Neuronal stem cell (in vitro differentiated cells): ENCODE data around the gene RTL1.

Experiments used
- DNase-seq: peaks from one replicate; pipeline ENCODE4 v3.0.0-alpha.2; 2013; ENCODE audit warnings: low spot score
- H2AFZ ChIP-seq: one replicate; pipeline ENCODE4 v1.6.1; 2013; ENCODE audit warnings: mild to moderate bottlenecking, low read length, inconsistent platforms
- H2AK5ac ChIP-seq: 2 replicates; pipeline ENCODE4 v1.6.1; 2013; ENCODE audit warnings: low read depth, mild to moderate bottlenecking, inconsistent platforms, low read length, moderate library complexity, mixed read lengths
- H2BK120ac ChIP-seq: 2 replicates; pipeline ENCODE4 v1.6.1; 2013; ENCODE audit warnings: low read depth, mild to moderate bottlenecking, inconsistent platforms, low read length, moderate library complexity, mixed read lengths
- H2BK12ac ChIP-seq: one replicate; pipeline ENCODE4 v1.6.1; 2013; ENCODE audit warnings: low read length, inconsistent platforms
- H2BK15ac ChIP-seq: 2 replicates; pipeline ENCODE4 v1.6.1; 2013; ENCODE audit warnings: mild to moderate bottlenecking, low read length, inconsistent platforms, mixed read lengths
- H2BK5ac ChIP-seq: one replicate; pipeline ENCODE4 v1.6.1; 2013; ENCODE audit warnings: inconsistent platforms, mild to moderate bottlenecking, low read length, moderate library complexity
- H3K14ac ChIP-seq: one replicate; pipeline ENCODE4 v1.6.1; 2013; ENCODE audit warnings: low read length, inconsistent platforms
- H3K18ac ChIP-seq: 2 replicates; pipeline ENCODE4 v1.6.1; 2013; ENCODE audit warnings: low read length, inconsistent platforms
- H3K23ac ChIP-seq: 2 replicates; pipeline ENCODE4 v1.6.1; 2013; ENCODE audit warnings: low read depth, mild to moderate bottlenecking, mixed read lengths, low read length, inconsistent platforms; ENCODE audit not compliant: poor library complexity
- H3K27ac ChIP-seq: replicated peaks from 3 replicates; pipeline ENCODE4 v1.5.1; 2013; ENCODE audit warnings: low read length, inconsistent platforms
- H3K27me3 ChIP-seq, 3 experiments: 2 replicates each; pipeline ENCODE4 v1.6.1; 2013; ENCODE audit warnings: low read length in 3 of 3, mild to moderate bottlenecking in 2 of 3, inconsistent platforms in 1 of 3, low read depth in 1 of 3, mixed read lengths in 1 of 3, moderate library complexity in 1 of 3; ENCODE audit not compliant: control insufficient read depth in 3 of 3, insufficient read depth in 3 of 3
- H3K36me3 ChIP-seq, 2 donors: replicated peaks in 1 of 2; 2 replicates each; pipeline ENCODE4 v1.6.1; 2013; ENCODE audit warnings: low read length in 2 of 2; ENCODE audit not compliant: control insufficient read depth in 2 of 2, insufficient read depth in 2 of 2
- H3K4ac ChIP-seq: 2 replicates; pipeline ENCODE4 v1.6.1; 2013; ENCODE audit warnings: inconsistent platforms, mild to moderate bottlenecking, low read length, moderate library complexity
- H3K4me1 ChIP-seq, 2 donors: 1 replicate in 1 of 2; 2 replicates in 1 of 2; pipeline ENCODE4 v1.6.1; 2013; ENCODE audit warnings: low read length in 2 of 2, low read depth in 1 of 2; ENCODE audit not compliant: control insufficient read depth in 2 of 2, insufficient read depth in 1 of 2
- H3K4me2 ChIP-seq: one replicate; pipeline ENCODE4 v1.6.1; 2013; ENCODE audit warnings: mild to moderate bottlenecking, low read length, inconsistent platforms; ENCODE audit not compliant: insufficient read depth, poor library complexity, severe bottlenecking
- H3K4me3 ChIP-seq, 2 donors: 2 replicates each; pipeline ENCODE4 v1.5.1; 2013; ENCODE audit warnings: low read length in 2 of 2, mild to moderate bottlenecking in 2 of 2, inconsistent platforms in 1 of 2, moderate library complexity in 1 of 2
- H3K79me1 ChIP-seq: one replicate; pipeline ENCODE4 v1.6.1; 2013; ENCODE audit warnings: low read depth, mild to moderate bottlenecking, inconsistent platforms, low read length, moderate library complexity
- H3K9ac ChIP-seq: one replicate; pipeline ENCODE4 v1.6.1; 2013; ENCODE audit warnings: mild to moderate bottlenecking, low read depth, low read length, inconsistent platforms; ENCODE audit not compliant: poor library complexity
- H3K9me3 ChIP-seq, 2 donors: replicated peaks in 1 of 2; 2 replicates each; pipeline versions ENCODE3 to v1.6.1; 2013; ENCODE audit warnings: low read length in 2 of 2, mild to moderate bottlenecking in 2 of 2, inconsistent platforms in 1 of 2, low read depth in 1 of 2, mixed read lengths in 1 of 2, moderate library complexity in 1 of 2; ENCODE audit not compliant: control insufficient read depth in 2 of 2, insufficient read depth in 1 of 2
- H4K8ac ChIP-seq: one replicate; pipeline ENCODE4 v1.6.1; 2013; ENCODE audit warnings: low read depth, mild to moderate bottlenecking, inconsistent platforms, low read length, moderate library complexity
- H4K91ac ChIP-seq: one replicate; pipeline ENCODE4 v1.6.1; 2013; ENCODE audit warnings: low read length, low read depth, mild to moderate bottlenecking, inconsistent platforms; ENCODE audit not compliant: poor library complexity
- WGBS, 2 donors: extraction: QIAGEN DNeasy Blood & Tissue Kit; methylation state at CpG; one replicate each; pipeline ENCODE4 v1.1.7; 2013; ENCODE audit warnings: missing lambda C conversion rate in 2 of 2, mixed read lengths in 1 of 2; ENCODE audit not compliant: insufficient read length in 2 of 2, insufficient replicate concordance in 1 of 2; ENCODE audit errors: extremely low coverage in 2 of 2; 5-methylcytosine and 5-hydroxymethylcytosine counted together

RTL1 gene

GRCh38 chr14:100898935-100899883 is 4.3 kb downstream of the RTL1 start:
- peak overlapping the region; percentile 88 for H4K8ac ChIP-seq
- peak overlapping the region; percentile 99 for H2BK12ac ChIP-seq
- peak overlapping the region; percentile 77 for H2AFZ ChIP-seq
- H2BK15ac ChIP-seq = peak overlapping the region; percentile 87
- no peak overlapping the region for H3K23ac ChIP-seq
- peaks cover 36 to 50% of the 10 kb centered on the region in 2 donors for H3K4me1 ChIP-seq
- peak overlapping the region; percentile 99 for H2AK5ac ChIP-seq
- no peak overlapping the region for H3K4me2 ChIP-seq
- H3K14ac ChIP-seq = no peak overlapping the region
- no CpG with 5 or more reads among the region's 21 CpGs for WGBS, 2 donors
- no peaks in the 10 kb centered on the region for H3K36me3 ChIP-seq
- peak overlapping the region; percentile 24 for H3K9ac ChIP-seq
- peak overlapping the region; percentile 94 for H4K91ac ChIP-seq
- peak overlapping the region; percentile 99 for H2BK5ac ChIP-seq
- peak overlapping the region; percentile 98 for H2BK120ac ChIP-seq
- H3K27me3 ChIP-seq = no peaks in the 10 kb centered on the region
- DNase-seq = no peak
- H3K9me3 ChIP-seq = peaks cover 0 to 6% of the 10 kb centered on the region in 2 donors
- peak overlapping the region; percentile 91 for H3K27ac ChIP-seq
- H3K79me1 ChIP-seq = no peaks in the 10 kb centered on the region
- H3K18ac ChIP-seq = peak overlapping the region; percentile 99
- no peak overlapping the region for H3K4me3 ChIP-seq
- peak overlapping the region; percentile 81 for H3K4ac ChIP-seq

DNA sequence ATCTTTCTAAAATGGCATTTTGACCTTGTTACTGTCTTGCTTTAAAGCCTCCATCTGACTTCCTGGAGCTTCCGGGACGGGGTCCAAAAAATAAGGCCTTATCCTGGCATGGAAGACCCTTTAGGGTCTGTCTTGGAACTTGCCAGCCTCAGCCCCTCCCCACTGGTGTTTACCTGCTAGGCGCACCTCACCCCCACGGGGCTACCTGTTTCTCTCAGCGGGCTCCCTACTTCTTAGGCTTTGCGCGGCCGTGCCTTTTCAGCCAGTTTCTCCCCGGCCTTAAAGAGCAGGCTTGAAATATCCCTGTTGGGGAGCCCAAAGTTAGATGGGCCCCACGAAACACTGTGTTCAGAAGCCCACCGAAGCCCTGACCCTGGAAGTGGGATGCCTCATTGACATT is 5.1 kb downstream of the RTL1 start:
- Histone ChIP-seq H3K4me3 (no peak overlapping the region), H2BK5ac (peak overlapping the region; percentile 99), H2BK15ac (no peak overlapping the region), H2BK12ac (peak overlapping the region; percentile 34), H3K27ac (peak overlapping the region; percentile 37), H4K8ac (no peak overlapping the region), H3K36me3 (no peaks in the 10 kb centered on the region), H3K27me3 (no peaks in the 10 kb centered on the region), H3K4ac (peak overlapping the region; percentile 81), H2BK120ac (peak overlapping the region; percentile 98), H3K23ac (no peak overlapping the region), H3K79me1 (no peaks in the 10 kb centered on the region), H2AK5ac (peak overlapping the region; percentile 99), H3K14ac (peak overlapping the region; percentile 33), H2AFZ (no peak overlapping the region), H4K91ac (peak overlapping the region; percentile 94), H3K18ac (peak overlapping the region; percentile 90), H3K4me1 (peaks cover 35 to 44% of the 10 kb centered on the region in 2 donors), H3K9ac (no peak overlapping the region), H3K4me2 (no peak overlapping the region), H3K9me3 (peaks cover 0 to 6% of the 10 kb centered on the region in 2 donors)
- WGBS, 2 donors = no CpG with 5 or more reads among the region's 11 CpGs
- no peak for DNase-seq

DNA sequence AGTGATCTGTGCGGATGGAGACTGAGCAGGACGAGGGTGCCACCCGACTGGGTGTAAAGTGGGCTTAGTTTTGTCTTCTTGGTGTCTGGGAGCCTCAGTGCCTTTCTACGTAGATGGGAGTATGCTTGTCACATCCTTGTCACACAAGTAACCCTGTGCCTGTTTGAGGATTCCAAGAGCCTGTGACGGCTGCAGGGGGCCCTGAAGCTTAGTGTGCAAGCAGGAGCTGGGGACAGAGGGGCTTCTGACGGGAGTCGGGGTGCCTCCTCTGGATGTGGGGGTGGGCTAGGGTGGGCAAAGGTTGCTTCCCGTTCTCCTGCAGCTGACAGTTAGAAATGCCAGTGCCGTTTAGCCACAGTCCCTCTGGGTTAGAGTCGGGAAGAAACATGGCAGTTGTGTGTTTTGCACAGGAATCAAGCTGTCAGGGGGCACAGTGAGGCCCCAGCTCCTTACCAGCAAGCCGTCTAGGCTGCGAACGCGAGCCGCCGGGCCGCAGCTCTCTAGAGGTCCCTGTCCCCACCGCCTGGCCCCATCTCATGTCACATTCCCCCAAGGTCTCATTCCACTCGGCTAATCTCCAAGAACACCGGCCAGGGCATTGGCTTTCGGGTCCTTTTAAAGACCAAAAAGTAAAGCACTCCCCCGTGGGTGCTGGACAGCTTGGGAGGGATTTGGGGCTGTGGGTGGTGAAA is 7.0 kb downstream of the RTL1 start:
- no peak overlapping the region for H2BK12ac ChIP-seq
- H4K8ac ChIP-seq = no peak overlapping the region
- peak overlapping the region; percentile 49 for H2BK120ac ChIP-seq
- peak overlapping the region; percentile 65 for H2AFZ ChIP-seq
- no peaks in the 10 kb centered on the region for H3K79me1 ChIP-seq
- no peaks in the 10 kb centered on the region for H3K36me3 ChIP-seq
- peaks cover 0 to under 1% of the 10 kb centered on the region in 2 donors for H3K9me3 ChIP-seq
- peak overlapping the region; percentile 57 for H2AK5ac ChIP-seq
- H2BK15ac ChIP-seq = peak overlapping the region; percentile 32
- no CpG with 5 or more reads among the region's 22 CpGs for WGBS, 2 donors
- H3K9ac ChIP-seq = peak overlapping the region; percentile 3
- peaks cover 22 to 46% of the 10 kb centered on the region in 2 donors for H3K4me1 ChIP-seq
- H3K14ac ChIP-seq = peak overlapping the region; percentile 14
- no peak overlapping the region for H3K4me3 ChIP-seq
- peak overlapping the region; percentile 97 for H3K18ac ChIP-seq
- no peaks in the 10 kb centered on the region for H3K27me3 ChIP-seq
- H4K91ac ChIP-seq = peak overlapping the region; percentile 81
- no peak overlapping the region for H3K4me2 ChIP-seq
- peak overlapping the region; percentile 2 for H2BK5ac ChIP-seq
- H3K27ac ChIP-seq = peak overlapping the region; percentile 60
- no peak overlapping the region for H3K23ac ChIP-seq
- peak overlapping the region; percentile 0 for H3K4ac ChIP-seq
- no peak for DNase-seq

DNA sequence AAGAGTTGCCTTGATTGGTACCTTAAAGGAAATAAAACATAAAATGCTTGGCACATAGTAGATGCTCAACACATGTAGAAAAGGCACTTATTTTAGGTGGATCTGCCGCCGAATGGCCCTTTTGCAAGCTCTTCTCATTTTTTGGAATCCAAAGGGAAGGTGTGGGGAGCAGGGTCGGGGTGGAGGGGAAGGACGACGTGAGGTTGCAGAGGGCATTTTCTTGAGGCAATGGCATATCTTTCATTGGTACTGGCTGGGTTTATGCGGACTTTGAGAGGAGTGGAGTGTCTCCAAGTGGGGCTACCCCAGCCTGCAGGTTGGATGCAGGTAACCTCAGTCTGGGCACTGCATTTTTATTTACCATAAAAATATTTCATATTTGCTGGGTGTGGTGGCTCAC is 8.1 kb downstream of the RTL1 start:
- H3K23ac ChIP-seq = no peak overlapping the region
- H3K9me3 ChIP-seq = no peaks in the 10 kb centered on the region
- H3K4me3 ChIP-seq = no peak overlapping the region
- no peak overlapping the region for H4K91ac ChIP-seq
- no peak overlapping the region for H4K8ac ChIP-seq
- peak overlapping the region; percentile 23 for H2AK5ac ChIP-seq
- H2BK15ac ChIP-seq = no peak overlapping the region
- H2BK5ac ChIP-seq = peak overlapping the region; percentile 2
- peak overlapping the region; percentile 55 for H3K18ac ChIP-seq
- H3K9ac ChIP-seq = no peak overlapping the region
- no peak overlapping the region for H2BK120ac ChIP-seq
- no peak overlapping the region for H3K4me2 ChIP-seq
- peaks cover 17 to 39% of the 10 kb centered on the region in 2 donors for H3K4me1 ChIP-seq
- no peak overlapping the region for H3K14ac ChIP-seq
- no CpG with 5 or more reads among the region's 6 CpGs for WGBS, 2 donors
- H3K27ac ChIP-seq = no peak overlapping the region
- H2BK12ac ChIP-seq = no peak overlapping the region
- no peaks in the 10 kb centered on the region for H3K79me1 ChIP-seq
- H3K27me3 ChIP-seq = no peaks in the 10 kb centered on the region
- no peak overlapping the region for H3K4ac ChIP-seq
- no peaks in the 10 kb centered on the region for H3K36me3 ChIP-seq
- no peak for DNase-seq
- H2AFZ ChIP-seq = no peak overlapping the region
